Measurements from ENCODE around the gene STMN3. TPM values are rescaled to one million over a fixed set of nuclear protein-coding genes. Genes with fewer than 3 reads are reported as not detected.
A peak's percentile ranks its signal among the peaks of the same experiment; 100 is the strongest.

STMN3 gene
- total and polyA plus RNA-seq, 2 of the 8 experiments (the other 6 are each of a cell fraction or from before 2014, with no cell fraction given): 51.5 to 63.1 TPM

DNA sequence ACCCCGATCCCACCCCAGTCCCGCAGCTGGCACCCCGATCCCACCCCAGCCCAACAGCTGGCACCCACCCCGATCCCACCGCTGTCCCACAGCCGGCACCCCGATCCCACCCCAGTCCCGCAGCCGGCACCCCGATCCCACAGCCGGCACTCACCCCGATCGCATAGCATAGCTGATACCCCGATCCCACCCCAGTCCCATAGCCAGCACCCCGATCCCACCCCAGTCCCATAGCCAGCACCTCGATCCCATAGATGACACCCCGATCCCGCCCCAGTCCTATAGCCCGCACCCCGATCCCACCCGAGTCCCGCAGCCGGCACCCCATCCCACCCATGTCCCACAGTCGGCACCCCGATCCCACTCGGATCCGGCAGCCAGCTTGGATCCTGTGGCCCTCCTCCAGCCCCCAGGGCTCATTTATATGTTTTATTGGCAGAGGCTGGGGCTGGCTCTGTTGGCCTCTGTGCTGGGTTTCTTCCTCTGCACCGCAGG lies 25.4 kb downstream of the STMN3 start:
- Histone ChIP-seq H3K4ac (replicated peaks; ENCODE audit: insufficient read length, low read depth, low read length) (no peak overlapping the region), H2BK5ac (ENCODE audit: low read depth, low read length) (no peak overlapping the region), H3K4me2 (ENCODE audit: insufficient read depth in 1 of 2, low read depth in 2 of 2, low read length in 2 of 2) (peak overlapping the region; percentile 86 to 100), H3K4me3 (ENCODE audit: extremely low read depth in 1 of 4, insufficient read depth in 2 of 4, low read depth in 3 of 4, low read length in 4 of 4) (peak overlapping the region; percentile 75 to 99 (median 92); a peak in 5 of 8 replicates), H4K8ac (ENCODE audit: extremely low read depth, insufficient read depth, low read length) (no peak overlapping the region), H3K36me3 (ENCODE audit: control insufficient read depth in 2 of 4, insufficient read depth in 4 of 4, low read length in 3 of 4) (no peaks in the 10 kb centered on the region), H2AFZ (ENCODE audit: low read length) (no peak overlapping the region), H2BK120ac (replicated peaks; ENCODE audit: low read depth, low read length) (no peak overlapping the region), H2AK5ac (ENCODE audit: low read depth, low read length) (no peak overlapping the region), H2BK15ac (ENCODE audit: low read length) (no peak overlapping the region), H3K27ac (ENCODE audit: low read depth, low read length) (no peak overlapping the region), H3K56ac (replicated peaks; ENCODE audit: insufficient read length, low read depth, low read length) (no peak overlapping the region), H3K23me2 (ENCODE audit: low read depth, low read length) (peaks cover 10% of the 10 kb centered on the region; the same call in 1 of the 2 replicates), H4K91ac (replicated peaks; ENCODE audit: insufficient read length, low read length) (no peak overlapping the region), H3K27me3 (replicated peaks in 1 of 4; ENCODE audit: control insufficient read depth in 3 of 4, extremely low read depth in 1 of 4, insufficient read depth in 3 of 4, low read length in 3 of 4) (no peaks in the 10 kb centered on the region), H3K14ac (ENCODE audit: insufficient read length) (no peak overlapping the region), H3K79me2 (ENCODE audit: control insufficient read depth in 1 of 2, insufficient read depth in 2 of 2, low read length in 2 of 2) (peaks cover 0 to 21% of the 10 kb centered on the region in 2 experiments; a peak in 2 of 4 replicates), H3K9me3 (ENCODE audit: insufficient read depth in 2 of 2, low read depth in 1 of 2, low read length in 1 of 2) (no peaks in the 10 kb centered on the region), H4K20me1 (replicated peaks in 1 of 2; ENCODE audit: control insufficient read depth in 1 of 2, insufficient read depth in 2 of 2, low read length in 2 of 2) (no peaks in the 10 kb centered on the region), H3K4me1 (replicated peaks in 1 of 4; ENCODE audit: control insufficient read depth in 3 of 4, insufficient read depth in 4 of 4, low read length in 3 of 4) (peaks cover 0 to 3% (median under 1%) of the 10 kb centered on the region in 4 experiments; a peak in 3 of 7 replicates), H3K18ac (ENCODE audit: extremely low read depth, low read length) (no peak overlapping the region), H3K79me1 (ENCODE audit: low read depth, low read length) (peaks cover 4% of the 10 kb centered on the region), H3K9ac (replicated peaks in 1 of 4; ENCODE audit: extremely low read depth in 1 of 4, low read depth in 3 of 4, low read length in 3 of 4) (peak overlapping the region in 1 of 4 experiments; percentile 49; a peak in 1 of 7 replicates), H4K5ac (ENCODE audit: insufficient read length, low read depth, low read length) (no peak overlapping the region), H2BK20ac (ENCODE audit: low read length) (no peak overlapping the region), H2BK12ac (ENCODE audit: low read depth, low read length) (no peak overlapping the region), H3K23ac (ENCODE audit: insufficient read length) (no peak overlapping the region)
- WGBS, 2 experiments (ENCODE audit: extremely low coverage in 1 of 2, insufficient coverage in 1 of 2, insufficient read length in 1 of 2, insufficient replicate concordance in 2 of 2, low coverage in 1 of 2, low lambda C conversion rate in 2 of 2, missing lambda C conversion rate in 1 of 2): 84% methylated on average over 10 of the region's 28 CpGs; no CpG with 5 or more reads in 1 of the 2 experiments
- ChIA-PET CTCF (ENCODE audit: partially characterized antibody) (no interaction called here), POLR2A (ENCODE audit: partially characterized antibody) (interaction anchor here (1.0 to 1.7 kb wide), 7 partner anchors 13 to 91 kb away, joined by 3 to 12 read pairs (median 4); partner anchors contain the start of genes HELZ2, PTK6 and STMN3)
- FAIRE-seq (no peak), DNase-seq (ENCODE audit: low read depth in 1 of 2, low spot score in 2 of 2) (no peak)
- TF ChIP-seq SIX5 (IDR thresholded peaks at IDR 0.05; ENCODE audit: low read depth, low read length) (no peak), ZNF274 (IDR thresholded peaks at IDR 0.05; ENCODE audit: borderline replicate concordance, extremely low read depth, low read length) (no peak), ATF3 (IDR thresholded peaks at IDR 0.05; ENCODE audit: insufficient read depth, low read depth, low read length) (no peak), TAF1 (IDR thresholded peaks at IDR 0.05; ENCODE audit: low read depth, low read length) (no peak), EP300 (IDR thresholded peaks at IDR 0.05; ENCODE audit: borderline replicate concordance in 1 of 2, low read depth in 2 of 2, low read length in 2 of 2) (no peak), SIN3A (conservative IDR thresholded peaks at IDR 0.05 in 1 of 2, IDR thresholded peaks at IDR 0.05 in 1 of 2; ENCODE audit: low read depth in 1 of 2, low read length in 2 of 2) (no peak), CTCF (IDR thresholded peaks at IDR 0.05; ENCODE audit: control extremely low read depth in 1 of 3, insufficient read depth in 1 of 3, low read depth in 1 of 3, low read length in 3 of 3) (no peak), PHF8 (conservative IDR thresholded peaks at IDR 0.05; ENCODE audit: low read depth, low read length) (no peak)

Data from H1 (cell line).